HEK293 (cell line): ENCODE measurements around the gene ZBTB44.

Experiments used
- CTCF ChIA-PET: fragments of 350-600 bp; formaldehyde crosslinking; extraction: SDS; loops from one replicate; lab custom pipeline; 2021; ENCODE audit warnings: antibody characterized with exemption; lab: Yijun Ruan, JAX
- POLR2A ChIA-PET: fragments of 300-600 bp; formaldehyde crosslinking; extraction: SDS; loops from one replicate; lab custom pipeline; 2020; ENCODE audit warnings: antibody characterized with exemption, inconsistent platforms; lab: Yijun Ruan, JAX
- H3K27ac ChIP-seq: fragments of 200-500 bp; sonication (Bioruptor generic); 2 replicates; pipeline ENCODE4 v1.5.1; 2014; ENCODE audit warnings: low read depth, low read length, control low read depth, inconsistent platforms; ENCODE audit errors: extremely low read depth
- H3K36me3 ChIP-seq, 2 experiments: fragments of 200-500 bp in 1 of 2; sonication (Bioruptor generic) in 1 of 2; 1 replicate in 1 of 2; 2 replicates in 1 of 2; pipeline ENCODE4 v1.5.1; 2014 to 2017; ENCODE audit warnings: inconsistent platforms in 2 of 2, low read length in 2 of 2; ENCODE audit not compliant: control insufficient read depth in 2 of 2, insufficient read depth in 1 of 2
- H3K4me1 ChIP-seq: fragments of 200-500 bp; sonication (Bioruptor generic); 2 replicates; pipeline ENCODE4 v1.5.1; 2014; ENCODE audit warnings: mild to moderate bottlenecking, low read length, inconsistent platforms; ENCODE audit not compliant: control insufficient read depth, insufficient read depth
- H3K4me3 ChIP-seq: 2 replicates; pipeline ENCODE4 v1.5.1; 2011; ENCODE audit warnings: low read depth, mild to moderate bottlenecking, control low read depth, low read length, moderate library complexity
- H3K9me3 ChIP-seq: fragments of 200-500 bp; sonication (Bioruptor generic); 2 replicates; pipeline ENCODE4 v1.5.1; 2014; ENCODE audit warnings: low read depth, low read length, inconsistent platforms; ENCODE audit not compliant: control insufficient read depth, insufficient read depth
- CTCF ChIP-seq: fragments of 450-650 bp; formaldehyde crosslinking; IDR thresholded peaks from 2 replicates; pipeline ENCODE4 v1.5.1; 2016; ENCODE audit warnings: missing biosample characterization, missing genetic modification characterization
- EGR2 ChIP-seq: fragments of 450-650 bp; formaldehyde crosslinking; IDR thresholded peaks from 2 replicates; pipeline ENCODE4 v1.5.1; 2016; ENCODE audit warnings: low read depth, missing biosample characterization, missing genetic modification characterization
- PATZ1 ChIP-seq: fragments of 450-650 bp; formaldehyde crosslinking; IDR thresholded peaks from 2 replicates; pipeline ENCODE4 v1.5.1; 2016; ENCODE audit warnings: missing biosample characterization, missing genetic modification characterization
- SCRT2 ChIP-seq: fragments of 450-650 bp; formaldehyde crosslinking; IDR thresholded peaks from 2 replicates; pipeline ENCODE4 v1.5.1; 2016; ENCODE audit warnings: missing biosample characterization, missing genetic modification characterization
- SP7 ChIP-seq: fragments of 450-650 bp; formaldehyde crosslinking; IDR thresholded peaks from 2 replicates; pipeline ENCODE4 v1.5.1; 2016; ENCODE audit warnings: missing biosample characterization, missing genetic modification characterization
- ZBTB11 ChIP-seq: fragments of 450-650 bp; formaldehyde crosslinking; conservative IDR thresholded peaks from 2 replicates; pipeline ENCODE4 v1.5.1; 2016; ENCODE audit warnings: low read depth, missing biosample characterization, missing genetic modification characterization
- ZFHX2 ChIP-seq: fragments of 450-650 bp; formaldehyde crosslinking; conservative IDR thresholded peaks from 2 replicates; pipeline ENCODE4 v1.5.1; 2016; ENCODE audit warnings: missing biosample characterization, missing genetic modification characterization
- ZIC2 ChIP-seq: fragments of 450-650 bp; formaldehyde crosslinking; IDR thresholded peaks from 2 replicates; pipeline ENCODE4 v1.5.1; 2016; ENCODE audit warnings: missing biosample characterization, missing genetic modification characterization
- ZNF140 ChIP-seq: fragments of 450-650 bp; formaldehyde crosslinking; IDR thresholded peaks from 2 replicates; pipeline ENCODE4 v1.5.1; 2016; ENCODE audit warnings: missing biosample characterization, missing genetic modification characterization
- ZNF169 ChIP-seq: fragments of 450-650 bp; formaldehyde crosslinking; IDR thresholded peaks from 2 replicates; pipeline ENCODE4 v1.5.1; 2016; ENCODE audit warnings: missing biosample characterization, missing genetic modification characterization
- ZNF292 ChIP-seq: fragments of 450-650 bp; formaldehyde crosslinking; IDR thresholded peaks from 2 replicates; pipeline ENCODE4 v1.5.1; 2016; ENCODE audit warnings: low read depth, missing biosample characterization, missing genetic modification characterization, borderline replicate concordance
- ZNF335 ChIP-seq: fragments of 450-650 bp; formaldehyde crosslinking; conservative IDR thresholded peaks from 2 replicates; pipeline ENCODE4 v1.5.1; 2016; ENCODE audit warnings: missing biosample characterization, missing genetic modification characterization
- ZNF404 ChIP-seq: fragments of 450-650 bp; formaldehyde crosslinking; IDR thresholded peaks from 2 replicates; pipeline ENCODE4 v1.5.1; 2017; ENCODE audit warnings: missing biosample characterization, missing genetic modification characterization
- ZNF416 ChIP-seq: fragments of 450-650 bp; formaldehyde crosslinking; IDR thresholded peaks from 2 replicates; pipeline ENCODE4 v1.5.1; 2016; ENCODE audit warnings: missing biosample characterization, missing genetic modification characterization
- ZNF48 ChIP-seq: fragments of 450-650 bp; formaldehyde crosslinking; IDR thresholded peaks from 2 replicates; pipeline ENCODE4 v1.5.1; 2016; ENCODE audit warnings: missing biosample characterization, missing genetic modification characterization
- ZNF514 ChIP-seq: fragments of 450-650 bp; formaldehyde crosslinking; IDR thresholded peaks from 2 replicates; pipeline ENCODE4 v1.5.1; 2016; ENCODE audit warnings: missing biosample characterization, missing genetic modification characterization
- ZNF624 ChIP-seq: fragments of 450-650 bp; formaldehyde crosslinking; IDR thresholded peaks from 2 replicates; pipeline ENCODE4 v1.5.1; 2017; ENCODE audit warnings: missing biosample characterization, missing genetic modification characterization
- ZNF654 ChIP-seq: fragments of 450-650 bp; formaldehyde crosslinking; IDR thresholded peaks from 2 replicates; pipeline ENCODE4 v1.5.1; 2016; ENCODE audit warnings: low read depth, missing biosample characterization, missing genetic modification characterization
- ZNF658 ChIP-seq: fragments of 450-650 bp; formaldehyde crosslinking; IDR thresholded peaks from 2 replicates; pipeline ENCODE4; 2016; ENCODE audit warnings: missing biosample characterization, missing genetic modification characterization
- ZNF776 ChIP-seq: fragments of 450-650 bp; formaldehyde crosslinking; IDR thresholded peaks from 2 replicates; pipeline ENCODE4 v1.5.0; 2017; ENCODE audit warnings: missing biosample characterization, missing genetic modification characterization, borderline replicate concordance
- ZNF792 ChIP-seq: fragments of 450-650 bp; formaldehyde crosslinking; IDR thresholded peaks from 2 replicates; pipeline ENCODE4 v1.5.1; 2016; ENCODE audit warnings: missing biosample characterization, missing genetic modification characterization
- ZSCAN30 ChIP-seq: fragments of 450-650 bp; IDR thresholded peaks from 2 replicates; pipeline ENCODE4 v1.5.1; 2018; ENCODE audit warnings: missing biosample characterization, mild to moderate bottlenecking, missing genetic modification characterization, moderate library complexity
- TF ChIP-seq, protein P1 (sequence below): fragments of 450-650 bp; formaldehyde crosslinking; IDR thresholded peaks from 2 replicates; pipeline ENCODE4 v1.5.1; 2016; ENCODE audit warnings: missing biosample characterization, missing genetic modification characterization
- TF ChIP-seq, protein P2 (sequence below): fragments of 450-650 bp; formaldehyde crosslinking; IDR thresholded peaks from 2 replicates; pipeline ENCODE4 v1.5.0; 2017; ENCODE audit warnings: missing biosample characterization, missing genetic modification characterization, borderline replicate concordance
- TF ChIP-seq, protein P3 (sequence below): fragments of 450-650 bp; formaldehyde crosslinking; IDR thresholded peaks from 2 replicates; pipeline ENCODE4 v1.5.1; 2016; ENCODE audit warnings: missing biosample characterization, missing genetic modification characterization

ZBTB44 gene

GRCh38 chr11:130213143-130213978, 101.4 kb downstream of the ZBTB44 start:
- Histone ChIP-seq H3K9me3 (no peaks in the 10 kb centered on the region), H3K4me1 (no peaks in the 10 kb centered on the region), H3K27ac (no peak overlapping the region), H3K4me3 (no peak overlapping the region), H3K36me3 (no peaks in the 10 kb centered on the region)
- ChIA-PET POLR2A (interaction anchor here (1.0 kb wide), 1 partner anchor 218 kb away, joined by 3 read pairs; no protein-coding TSS in a partner anchor), CTCF (interaction anchor here (0.7 to 2.8 kb wide), 32 partner anchors 8 to 691 kb away, joined by 3 to 68 read pairs (median 4); partner anchors contain the start of gene ADAMTS8)
- TF ChIP-seq ZNF140 (tag by site-specific recombination) (no peak), ZNF624 (no peak), ZNF404 (no peak), ZNF169 (no peak), ZNF292 (tag by site-specific recombination) (no peak), ZNF335 (tag by site-specific recombination) (peak; percentile 51), ZSCAN30 (tag by site-specific recombination) (0 out of 2 replicates have a peak, but pooled peaks have one; percentile 39), ZNF416 (tag by site-specific recombination) (no peak), ZNF776 (tag by site-specific recombination) (no peak), EGR2 (tag by site-specific recombination) (peak; percentile 48; the same call in 1 of the 2 replicates), ZFHX2 (tag by site-specific recombination) (peak; percentile 63), ZBTB11 (no peak), ZNF48 (tag by site-specific recombination) (no peak), PATZ1 (tag by site-specific recombination) (peak; percentile 53; the same call in 1 of the 2 replicates), CTCF (peak; percentile 67), ZNF658 (tag by site-specific recombination) (no peak), SCRT2 (no peak), ZNF792 (no peak), ZIC2 (tag by site-specific recombination) (no peak), SP7 (tag by site-specific recombination) (no peak), ZNF514 (no peak), ZNF654 (peak; percentile 80)
- TF ChIP-seq, protein P1, sequence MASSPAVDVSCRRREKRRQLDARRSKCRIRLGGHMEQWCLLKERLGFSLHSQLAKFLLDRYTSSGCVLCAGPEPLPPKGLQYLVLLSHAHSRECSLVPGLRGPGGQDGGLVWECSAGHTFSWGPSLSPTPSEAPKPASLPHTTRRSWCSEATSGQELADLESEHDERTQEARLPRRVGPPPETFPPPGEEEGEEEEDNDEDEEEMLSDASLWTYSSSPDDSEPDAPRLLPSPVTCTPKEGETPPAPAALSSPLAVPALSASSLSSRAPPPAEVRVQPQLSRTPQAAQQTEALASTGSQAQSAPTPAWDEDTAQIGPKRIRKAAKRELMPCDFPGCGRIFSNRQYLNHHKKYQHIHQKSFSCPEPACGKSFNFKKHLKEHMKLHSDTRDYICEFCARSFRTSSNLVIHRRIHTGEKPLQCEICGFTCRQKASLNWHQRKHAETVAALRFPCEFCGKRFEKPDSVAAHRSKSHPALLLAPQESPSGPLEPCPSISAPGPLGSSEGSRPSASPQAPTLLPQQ (tag by site-specific recombination): no peak
- TF ChIP-seq, protein P2, sequence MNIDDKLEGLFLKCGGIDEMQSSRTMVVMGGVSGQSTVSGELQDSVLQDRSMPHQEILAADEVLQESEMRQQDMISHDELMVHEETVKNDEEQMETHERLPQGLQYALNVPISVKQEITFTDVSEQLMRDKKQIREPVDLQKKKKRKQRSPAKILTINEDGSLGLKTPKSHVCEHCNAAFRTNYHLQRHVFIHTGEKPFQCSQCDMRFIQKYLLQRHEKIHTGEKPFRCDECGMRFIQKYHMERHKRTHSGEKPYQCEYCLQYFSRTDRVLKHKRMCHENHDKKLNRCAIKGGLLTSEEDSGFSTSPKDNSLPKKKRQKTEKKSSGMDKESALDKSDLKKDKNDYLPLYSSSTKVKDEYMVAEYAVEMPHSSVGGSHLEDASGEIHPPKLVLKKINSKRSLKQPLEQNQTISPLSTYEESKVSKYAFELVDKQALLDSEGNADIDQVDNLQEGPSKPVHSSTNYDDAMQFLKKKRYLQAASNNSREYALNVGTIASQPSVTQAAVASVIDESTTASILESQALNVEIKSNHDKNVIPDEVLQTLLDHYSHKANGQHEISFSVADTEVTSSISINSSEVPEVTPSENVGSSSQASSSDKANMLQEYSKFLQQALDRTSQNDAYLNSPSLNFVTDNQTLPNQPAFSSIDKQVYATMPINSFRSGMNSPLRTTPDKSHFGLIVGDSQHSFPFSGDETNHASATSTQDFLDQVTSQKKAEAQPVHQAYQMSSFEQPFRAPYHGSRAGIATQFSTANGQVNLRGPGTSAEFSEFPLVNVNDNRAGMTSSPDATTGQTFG: no peak
- TF ChIP-seq, protein P3, sequence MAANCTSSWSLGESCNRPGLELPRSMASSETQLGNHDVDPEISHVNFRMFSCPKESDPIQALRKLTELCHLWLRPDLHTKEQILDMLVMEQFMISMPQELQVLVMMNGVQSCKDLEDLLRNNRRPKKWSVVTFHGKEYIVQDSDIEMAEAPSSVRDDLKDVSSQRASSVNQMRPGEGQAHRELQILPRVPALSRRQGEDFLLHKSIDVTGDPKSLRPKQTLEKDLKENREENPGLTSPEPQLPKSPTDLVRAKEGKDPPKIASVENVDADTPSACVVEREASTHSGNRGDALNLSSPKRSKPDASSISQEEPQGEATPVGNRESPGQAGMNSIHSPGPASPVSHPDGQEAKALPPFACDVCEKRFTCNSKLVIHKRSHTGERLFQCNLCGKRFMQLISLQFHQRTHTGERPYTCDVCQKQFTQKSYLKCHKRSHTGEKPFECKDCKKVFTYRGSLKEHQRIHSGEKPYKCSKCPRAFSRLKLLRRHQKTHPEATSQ (tag by site-specific recombination): no peak
